Glomerular visceral epithelial cell (primary cell): ENCODE data around the gene TMEM164.

Source experiments
- DNase-seq: peaks from one replicate; pipeline ENCODE4 v3.0.0-alpha.2; 2016; ENCODE audit errors: extremely low spot score

The TMEM164 gene

GRCh38 chrX:110003167-110004156, 548 bp downstream of the TMEM164 start:
- peak; percentile 7 for DNase-seq

DNA sequence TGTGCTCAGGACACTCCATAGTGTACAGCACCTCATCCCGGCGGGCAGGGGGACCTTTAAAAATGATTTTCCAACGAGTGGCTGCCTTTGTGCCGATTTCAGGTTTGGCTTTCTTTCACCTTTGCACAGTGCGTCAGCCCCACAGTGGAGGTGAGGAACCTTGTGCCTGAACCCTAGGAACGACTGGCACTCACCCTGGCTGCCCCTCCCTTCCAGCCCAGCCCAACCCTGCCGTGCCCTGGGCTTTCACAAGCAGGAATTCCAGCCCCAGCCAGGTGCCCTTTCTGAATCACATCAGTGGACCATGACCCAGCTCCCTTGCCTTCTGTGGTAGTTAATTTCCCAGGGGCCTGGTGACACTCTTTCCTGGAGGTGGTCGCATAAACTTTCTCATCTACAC, 1.3 kb downstream of the TMEM164 start:
- peak; percentile 12 for DNase-seq

DNA sequence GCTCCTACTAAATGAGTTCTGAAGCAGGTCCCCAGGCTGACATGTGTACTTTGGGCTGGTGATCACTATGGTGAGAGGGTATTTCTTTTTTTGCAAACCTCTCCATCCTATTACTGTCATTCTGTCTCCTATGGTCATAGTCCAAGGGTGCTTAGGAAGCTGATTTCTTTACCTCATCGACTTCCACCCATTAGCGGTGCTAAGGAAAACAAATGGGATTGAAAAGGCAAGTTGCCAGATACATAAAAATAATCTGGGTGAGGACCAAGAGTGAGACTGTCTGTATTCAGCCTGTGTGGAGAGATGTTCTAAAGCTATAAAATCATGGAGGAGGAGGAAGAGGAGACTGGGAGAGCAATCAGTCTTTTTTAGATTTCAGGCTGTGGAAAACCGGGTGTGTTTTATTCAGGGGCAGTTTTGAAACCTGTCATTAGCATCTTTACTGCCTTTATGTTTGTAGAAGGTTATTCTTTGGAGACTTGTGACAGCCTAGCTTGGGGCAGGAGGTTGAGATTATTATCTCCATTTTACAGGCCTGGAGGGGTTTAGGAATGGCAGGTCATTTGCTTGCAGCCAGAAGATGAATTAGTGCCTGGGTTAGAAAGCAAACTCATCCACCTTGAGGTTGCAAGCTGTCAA, 1.9 kb downstream of the TMEM164 start:
- no peak for DNase-seq

- DNase-seq, result no peak
These were observed 3.2 kb downstream of the TMEM164 start for GRCh38 chrX:110006161-110006560.

DNA sequence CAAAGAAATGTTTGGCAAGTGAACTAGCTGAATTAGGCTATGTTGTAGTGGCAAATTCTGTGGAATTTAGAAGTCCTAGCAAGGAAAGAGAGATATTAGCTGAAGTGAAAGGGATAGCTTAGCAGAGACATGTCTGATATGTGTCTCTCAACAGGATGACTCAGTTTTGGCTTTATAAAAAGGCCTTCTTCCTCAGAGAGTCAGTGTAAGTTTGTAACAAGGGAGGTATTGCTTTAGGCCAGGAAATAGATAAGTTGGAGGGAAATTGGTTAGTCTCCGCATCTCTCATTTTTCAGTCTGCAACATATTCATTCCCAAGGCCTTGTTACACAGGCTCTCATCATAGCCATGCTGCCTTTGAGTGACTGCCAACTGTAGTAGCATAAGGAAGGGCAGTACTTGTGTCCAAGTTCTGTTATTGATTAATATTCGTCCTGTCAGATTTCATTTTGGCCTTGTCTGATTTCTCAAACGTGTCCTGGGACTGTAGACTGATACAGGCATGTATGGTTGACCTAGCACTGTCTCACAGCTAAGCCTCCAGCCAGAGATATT, 4.0 kb downstream of the TMEM164 start:
- no peak for DNase-seq

- DNase-seq, result no peak
These were observed 5.2 kb downstream of the TMEM164 start for GRCh38 chrX:110008011-110008635.

GRCh38 chrX:110012818-110013485, 10.0 kb downstream of the TMEM164 start:
- no peak for DNase-seq

- DNase-seq, result no peak
These were observed 11.1 kb downstream of the TMEM164 start for GRCh38 chrX:110013968-110014367.

- no peak for DNase-seq
These were observed 12.1 kb downstream of the TMEM164 start for GRCh38 chrX:110015032-110015431.

DNA sequence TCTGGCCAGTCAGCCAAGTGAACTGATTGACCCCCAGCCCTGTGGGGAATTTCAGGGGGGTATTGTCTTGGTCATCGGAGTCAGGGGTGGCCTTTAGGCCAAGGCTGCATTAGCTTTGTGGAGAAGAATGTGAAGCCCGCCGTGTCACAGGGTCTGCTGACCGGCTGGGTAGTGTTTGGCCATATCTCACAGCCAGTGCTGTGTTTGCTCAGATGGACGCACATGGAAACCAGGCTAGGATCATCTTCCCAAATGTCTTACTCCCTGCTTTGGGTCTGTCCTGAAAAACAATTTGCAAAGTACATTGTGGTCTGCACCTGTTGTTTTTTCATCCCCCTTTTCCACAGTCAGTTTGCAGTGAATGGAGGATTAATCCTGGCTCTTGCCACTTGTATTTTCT, 13.0 kb downstream of the TMEM164 start:
- no peak for DNase-seq

GRCh38 chrX:110020536-110020935, 17.6 kb downstream of the TMEM164 start:
- no peak for DNase-seq

GRCh38 chrX:110021258-110022022, 18.5 kb downstream of the TMEM164 start:
- DNase-seq, result no peak

GRCh38 chrX:110022599-110023448, 19.9 kb downstream of the TMEM164 start:
- DNase-seq, result no peak

GRCh38 chrX:110025395-110025794, 22.5 kb downstream of the TMEM164 start:
- no peak for DNase-seq

DNA sequence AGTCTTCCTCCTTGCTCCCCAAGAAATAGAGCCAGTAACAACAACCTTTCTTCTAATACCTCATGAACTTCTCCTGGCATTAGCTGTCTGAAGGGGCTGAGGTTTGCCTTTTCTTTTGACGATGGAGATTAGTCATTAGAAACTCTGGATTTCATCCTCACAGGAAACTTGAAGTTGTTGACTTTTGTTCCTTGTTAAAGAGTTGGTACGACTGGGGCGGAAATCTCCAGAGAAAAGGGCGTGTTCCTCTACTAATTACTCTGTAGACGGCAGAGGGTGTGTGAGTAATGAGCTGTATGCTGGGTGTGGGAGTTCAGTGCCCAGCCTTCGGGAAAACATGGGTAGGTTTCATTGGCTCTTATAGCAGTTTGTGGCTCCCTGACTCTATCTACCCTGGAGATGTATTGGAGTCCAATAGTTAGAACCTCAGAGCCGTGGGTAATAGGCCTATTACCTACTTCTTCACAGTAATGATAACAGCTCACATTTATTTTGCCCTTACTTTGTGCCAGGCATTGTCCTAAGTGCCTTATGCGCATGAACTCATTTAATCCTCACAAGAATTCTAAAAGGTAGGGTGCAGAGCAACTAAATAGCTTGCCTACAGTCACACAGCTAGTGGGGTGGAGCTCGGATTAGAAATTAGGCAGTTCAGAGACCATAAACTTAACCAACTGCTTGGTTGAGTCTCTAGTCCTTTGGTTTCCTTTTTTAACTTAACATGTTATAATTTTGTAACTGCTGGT, 23.4 kb downstream of the TMEM164 start:
- peak; percentile 17 for DNase-seq

- no peak for DNase-seq
These were observed 29.7 kb downstream of the TMEM164 start for GRCh38 chrX:110032534-110033147.

DNA sequence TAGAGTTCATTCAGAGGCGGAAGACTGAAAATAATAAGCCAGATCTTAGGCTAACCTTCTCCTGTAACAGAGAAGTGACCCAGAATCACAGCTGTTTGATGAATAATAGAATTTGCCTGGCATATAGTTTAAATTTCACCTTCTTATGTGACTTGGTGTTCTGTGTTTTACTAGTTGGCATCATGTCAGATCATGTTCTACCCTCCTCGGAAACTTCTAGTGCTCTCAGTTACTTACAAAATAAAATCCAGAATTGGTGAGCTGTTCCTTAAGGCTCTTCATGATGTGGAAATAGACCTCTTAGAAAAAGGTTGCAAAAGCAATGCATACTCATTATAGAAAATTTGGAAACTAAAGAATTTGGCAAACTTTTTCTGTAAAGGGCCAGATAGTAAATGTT, 31.1 kb downstream of the TMEM164 start:
- DNase-seq, result no peak

- no peak for DNase-seq
These were observed 33.5 kb downstream of the TMEM164 start for GRCh38 chrX:110036162-110037033.
